Ovary (tissue), 9 donors: ENCODE data around the gene ATF7. TPM values are rescaled to one million over a fixed set of nuclear protein-coding genes. Genes with fewer than 3 reads are reported as not detected.

Source experiments
- DNase-seq, 5 donors: peaks; one replicate each; pipeline ENCODE4 v3.0.0-alpha.2; 2019 to 2020
- H3K27ac ChIP-seq, 2 donors: fragments of 200-600 bp; one replicate each; pipeline versions ENCODE4 v1.5.1 to v1.8.0; 2019 to 2022
- H3K27me3 ChIP-seq: fragments of 200-600 bp; one replicate; pipeline ENCODE4 v1.8.0; 2022
- H3K36me3 ChIP-seq: fragments of 200-600 bp; sonication (generic); one replicate; pipeline ENCODE4 v1.5.1; 2019
- H3K4me1 ChIP-seq: one replicate; pipeline ENCODE4 v1.8.1; 2013; ENCODE audit warnings: mild to moderate bottlenecking, moderate library complexity; ENCODE audit not compliant: insufficient read depth
- H3K4me3 ChIP-seq: fragments of 200-600 bp; sonication (generic); one replicate; pipeline ENCODE4 v1.5.1; 2017
- H3K9me3 ChIP-seq, 2 donors: fragments of 200-600 bp in 1 of 2; sonication (generic) in 1 of 2; one replicate each; pipeline versions ENCODE4 v1.5.1 to v1.8.1; 2013 to 2019; ENCODE audit warnings: mild to moderate bottlenecking in 1 of 2, moderate library complexity in 1 of 2
- EP300 ChIP-seq: sonication (generic); formaldehyde crosslinking; IDR thresholded peaks from one replicate; pipeline ENCODE4 v1.6.1; 2017; ENCODE audit warnings: antibody characterized with exemption
- POLR2A ChIP-seq: fragments of 450-650 bp; IDR thresholded peaks from one replicate; pipeline ENCODE4 v1.6.1; 2017; ENCODE audit warnings: antibody characterized with exemption, mild to moderate bottlenecking, moderate library complexity
- WGBS, 3 donors: extraction: QIAGEN DNeasy Blood & Tissue Kit in 1 of 3; methylation state at CpG; one replicate each; pipeline versions ENCODE4 v1.1.5 to v1.1.7; 2013 to 2017; 5-methylcytosine and 5-hydroxymethylcytosine counted together
- intact Hi-C, 4 donors: fragments of 100-400 bp; cut with DNase I; formaldehyde crosslinking; loops; one replicate each; pipeline versions ENCODE4 v1.11.0 to v1.15.1; 2022 to 2023
- polyA plus RNA-seq, 2 donors: library from polyadenylated mRNA; stranded (reverse); fragments of 200-250 nt in 1 of 2; fragments of 350-450 nt in 1 of 2; fragmentation: Illumina TruSeq in 1 of 2; extraction: RNeasy Lipid Tissue Mini Kit (QIAGEN cat#74804) in 1 of 2; gene quantifications; one replicate each; pipeline ENCODE4 v1.2.3, GENCODE V29; 2013 to 2014
- small RNA-seq: library from RNA; depleted of rRNA; stranded (forward); fragments of <200 nt; gene quantifications from one replicate; pipeline ENCODE3, GENCODE V24; 2016
- total RNA-seq, 7 donors: library from RNA; depleted of rRNA in 2 of 7; stranded (reverse); fragments of >200 nt in 2 of 7; fragmentation: NEBNext Ultra II Directional in 3 of 7; extraction: Animal tissue kit (Norgen Biotek cat#: 25700) in 3 of 7; gene quantifications; one replicate each; pipeline versions ENCODE4 v1.1.0 to v1.2.4, GENCODE V29; 2016 to 2023
- TF ChIP-seq, protein P1 (sequence below), 3 donors: fragments of 450-650 bp in 2 of 3; fragments of 200-600 bp in 1 of 3; IDR thresholded peaks; one replicate each; pipeline versions ENCODE4 v1.5.1 to v1.8.0; 2016 to 2022; ENCODE audit warnings: antibody characterized with exemption in 3 of 3, mild to moderate bottlenecking in 1 of 3
- donor health status: DM: no; HTN: no; CAD: no; lungs with moderate emphysema.
- donor health status: DM: no; HTN: no; CAD: no.
- donor health status: Bipolar disorder and iron deficiency.
- donor health status: DM: yes; HTN: yes; CAD: no.
- donor health status: DM: no; HTN: no; CAD: no.
- donor health status: DM: yes; HTN: yes; CAD: no.

The ATF7 gene
- total and polyA plus RNA-seq, 9 donors = 19.8 to 68.5 (median 41.3) TPM

DNA sequence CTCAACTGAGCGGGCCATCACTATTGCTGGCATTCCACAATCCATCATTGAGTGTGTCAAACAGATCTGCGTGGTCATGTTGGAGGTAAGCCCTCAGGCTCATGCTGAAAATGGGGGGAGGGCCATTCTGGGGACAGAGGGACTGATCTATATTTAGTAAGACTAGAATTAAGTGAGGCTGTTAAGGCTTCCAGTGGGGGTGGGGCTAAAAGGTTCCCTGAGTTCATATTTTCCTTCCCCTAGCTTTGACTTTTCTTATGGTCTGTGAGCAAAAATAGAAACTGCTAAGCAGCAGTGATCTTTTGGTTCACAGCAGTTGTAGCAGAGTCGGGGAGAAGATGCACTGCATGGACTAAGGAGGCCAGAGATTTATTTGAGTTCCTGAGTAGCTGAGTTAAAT, 165.1 kb downstream of the ATF7 start:
- no peak for DNase-seq
- H3K4me1 ChIP-seq = no peaks in the 10 kb centered on the region
- intact Hi-C loops = loop anchor here in 1 of 4 donors (5.0 kb wide), 1 partner anchor 46 kb away; the partner anchor contains the start of gene NPFF
- no peak overlapping the region for H3K4me3 ChIP-seq
- H3K36me3 ChIP-seq = no peaks in the 10 kb centered on the region
- no peaks in the 10 kb centered on the region for H3K27me3 ChIP-seq
- 60 to 75% (median 63%) methylated on average over 3 of the region's 3 CpGs for WGBS, 3 donors
- TF ChIP-seq POLR2A (no peak), EP300 (no peak)
- TF ChIP-seq, protein P1, sequence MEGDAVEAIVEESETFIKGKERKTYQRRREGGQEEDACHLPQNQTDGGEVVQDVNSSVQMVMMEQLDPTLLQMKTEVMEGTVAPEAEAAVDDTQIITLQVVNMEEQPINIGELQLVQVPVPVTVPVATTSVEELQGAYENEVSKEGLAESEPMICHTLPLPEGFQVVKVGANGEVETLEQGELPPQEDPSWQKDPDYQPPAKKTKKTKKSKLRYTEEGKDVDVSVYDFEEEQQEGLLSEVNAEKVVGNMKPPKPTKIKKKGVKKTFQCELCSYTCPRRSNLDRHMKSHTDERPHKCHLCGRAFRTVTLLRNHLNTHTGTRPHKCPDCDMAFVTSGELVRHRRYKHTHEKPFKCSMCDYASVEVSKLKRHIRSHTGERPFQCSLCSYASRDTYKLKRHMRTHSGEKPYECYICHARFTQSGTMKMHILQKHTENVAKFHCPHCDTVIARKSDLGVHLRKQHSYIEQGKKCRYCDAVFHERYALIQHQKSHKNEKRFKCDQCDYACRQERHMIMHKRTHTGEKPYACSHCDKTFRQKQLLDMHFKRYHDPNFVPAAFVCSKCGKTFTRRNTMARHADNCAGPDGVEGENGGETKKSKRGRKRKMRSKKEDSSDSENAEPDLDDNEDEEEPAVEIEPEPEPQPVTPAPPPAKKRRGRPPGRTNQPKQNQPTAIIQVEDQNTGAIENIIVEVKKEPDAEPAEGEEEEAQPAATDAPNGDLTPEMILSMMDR (IDR thresholded peaks at IDR 0.05) = no peak
- H3K27ac ChIP-seq = no peak overlapping the region
- H3K9me3 ChIP-seq = no peaks in the 10 kb centered on the region

DNA sequence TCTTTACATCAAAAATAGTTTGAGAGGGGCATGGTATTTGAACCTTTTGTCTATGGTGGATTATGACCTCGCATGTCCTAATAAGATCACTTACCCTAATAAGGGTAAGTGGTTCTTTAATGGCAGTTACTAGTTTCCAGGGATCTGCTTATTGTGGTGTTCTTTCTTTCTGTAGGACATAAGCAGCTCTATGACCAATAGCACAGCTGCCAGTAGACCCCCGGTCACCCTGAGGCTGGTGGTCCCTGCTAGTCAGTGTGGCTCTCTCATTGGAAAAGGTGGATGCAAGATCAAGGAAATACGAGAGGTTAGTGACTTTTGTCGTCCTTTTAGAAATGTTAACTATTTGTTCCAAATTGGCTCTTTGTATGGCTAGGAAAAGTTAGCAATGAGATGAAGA, 167.1 kb downstream of the ATF7 start:
- no peak overlapping the region for H3K27ac ChIP-seq
- H3K27me3 ChIP-seq = no peaks in the 10 kb centered on the region
- no peaks in the 10 kb centered on the region for H3K36me3 ChIP-seq
- no peaks in the 10 kb centered on the region for H3K9me3 ChIP-seq
- no peak overlapping the region for H3K4me3 ChIP-seq
- 61 to 69% (median 68%) methylated on average over 4 of the region's 4 CpGs for WGBS, 3 donors
- intact Hi-C loops = no loop called here
- peaks cover 2% of the 10 kb centered on the region for H3K4me1 ChIP-seq
- DNase-seq = no peak
- TF ChIP-seq POLR2A (no peak), EP300 (no peak)
- TF ChIP-seq, protein P1 (IDR thresholded peaks at IDR 0.05) = no peak

Small RNA genes lying within 50 kb of the gene (small RNA-seq; reads per million reads assigned to genes)
- not detected for gene AC023509.3

Other genes with a start within 250 kb of the ATF7 start
- gene SP1, start 246.2 kb downstream of the ATF7 start, total RNA-seq = 100 to 1,000 TPM in 2 of 7 donors, 10 to 100 TPM in 5; 48.7 to 109 (median 90.8) TPM
- gene SP1, start 246.2 kb downstream of the ATF7 start, polyA plus RNA-seq = 10 to 100 TPM; 25.7 to 59.2 TPM
- gene AMHR2, start 202.5 kb downstream of the ATF7 start, total RNA-seq = 10 to 100 TPM; 15.3 to 48.6 (median 35.0) TPM
- 10 to 100 TPM; 11.2 to 32.5 TPM for gene AMHR2, start 202.5 kb downstream of the ATF7 start, polyA plus RNA-seq
- gene PRR13, start 184.6 kb downstream of the ATF7 start, total RNA-seq = 100 to 1,000 TPM in 4 of 7 donors, 10 to 100 TPM in 3; 46.1 to 131 (median 116) TPM
- gene PRR13, start 184.6 kb downstream of the ATF7 start, polyA plus RNA-seq = 100 to 1,000 TPM; 125 to 320 TPM
- gene PCBP2, start 174.3 kb downstream of the ATF7 start, total RNA-seq = 1,000 to 10,000 TPM in 2 of 7 donors, 100 to 1,000 TPM in 5; 413 to 1,163 (median 948) TPM
- 1,000 to 10,000 TPM in 1 of 2 donors, 100 to 1,000 TPM in 1; 642 to 1,354 TPM for gene PCBP2, start 174.3 kb downstream of the ATF7 start, polyA plus RNA-seq
- gene MAP3K12, start 126.9 kb downstream of the ATF7 start, total RNA-seq = 10 to 100 TPM; 19.5 to 53.2 (median 30.8) TPM
- gene MAP3K12, start 126.9 kb downstream of the ATF7 start, polyA plus RNA-seq = 10 to 100 TPM; 19.5 to 33.4 TPM
- gene TARBP2, start 125.1 kb downstream of the ATF7 start, total RNA-seq = 10 to 100 TPM; 14.1 to 25.6 (median 21.9) TPM
- gene TARBP2, start 125.1 kb downstream of the ATF7 start, polyA plus RNA-seq = 10 to 100 TPM in 1 of 2 donors, 1 to 10 TPM in 1; 9.8 to 19.9 TPM
- 1 to 10 TPM in 1 of 7 donors, under 1 TPM in 1, not detected in 5; 0.68 to 1.1 TPM for gene NPFF, start 118.9 kb downstream of the ATF7 start, total RNA-seq
- gene NPFF, start 118.9 kb downstream of the ATF7 start, polyA plus RNA-seq = not detected
- 100 to 1,000 TPM; 241 to 345 (median 289) TPM for gene ATP5MC2, start 49.7 kb upstream of the ATF7 start, total RNA-seq
- 100 to 1,000 TPM; 438 to 485 TPM for gene ATP5MC2, start 49.7 kb upstream of the ATF7 start, polyA plus RNA-seq
- 100 to 1,000 TPM in 5 of 7 donors, 10 to 100 TPM in 2; 52.2 to 170 (median 134) TPM for gene CALCOCO1, start 101.1 kb upstream of the ATF7 start, total RNA-seq
- 100 to 1,000 TPM; 142 to 202 TPM for gene CALCOCO1, start 101.1 kb upstream of the ATF7 start, polyA plus RNA-seq
- gene CISTR, start 125.6 kb upstream of the ATF7 start, total RNA-seq = not detected
- gene CISTR, start 125.6 kb upstream of the ATF7 start, polyA plus RNA-seq = not detected